Left lung (tissue), 10 donors: Measurements from ENCODE around the gene ANGEL2. TPM values are rescaled to one million over a fixed set of nuclear protein-coding genes. Genes with fewer than 3 reads are reported as not detected.
"Not testable (repeated sequence)": the region's sequence is repeated elsewhere in the genome, so short reads cannot be mapped to it uniquely, and the experiment has no call there.

Source experiments
- ATAC-seq: fragments of 200-7000 bp; cut with Tn5 transposase; one replicate; pipeline ENCODE4 v1.9.1; 2020; ENCODE audit warnings: moderate library complexity
- DNase-seq, 4 donors: peaks; one replicate each; pipeline ENCODE4 v3.0.0-alpha.2; 2013 to 2020
- H3K27ac ChIP-seq, 2 donors: fragments of 200-600 bp; sonication (generic) in 1 of 2; one replicate each; pipeline versions ENCODE4 v1.5.0 to v1.8.0; 2020 to 2021
- H3K27me3 ChIP-seq, 2 donors: fragments of 200-600 bp; sonication (generic) in 1 of 2; one replicate each; pipeline versions ENCODE4 v1.5.0 to v1.8.0; 2020 to 2021
- H3K36me3 ChIP-seq, 2 donors: fragments of 200-600 bp; sonication (generic) in 1 of 2; one replicate each; pipeline versions ENCODE4 v1.5.0 to v1.8.0; 2020 to 2021
- H3K4me1 ChIP-seq, 2 donors: fragments of 200-600 bp; one replicate each; pipeline ENCODE4 v1.8.0; 2021
- H3K4me3 ChIP-seq, 2 donors: fragments of 200-600 bp; sonication (generic) in 1 of 2; one replicate each; pipeline versions ENCODE4 v1.5.0 to v1.8.0; 2020 to 2021; ENCODE audit warnings: mild to moderate bottlenecking in 1 of 2
- H3K9me3 ChIP-seq, 2 donors: fragments of 200-600 bp; sonication (generic) in 1 of 2; one replicate each; pipeline versions ENCODE4 v1.5.0 to v1.8.0; 2020 to 2021
- CTCF ChIP-seq, 2 donors: fragments of 200-600 bp; sonication (generic) in 1 of 2; IDR thresholded peaks; one replicate each; pipeline versions ENCODE4 v1.5.0 to v1.8.0; 2021; ENCODE audit warnings: antibody characterized with exemption in 2 of 2
- intact Hi-C, 2 donors: fragments of 100-400 bp; cut with DNase I; formaldehyde crosslinking; loops; one replicate each; pipeline versions ENCODE4 v1.11.2 to v1.14.2; 2022
- polyA plus RNA-seq, 6 donors: library from polyadenylated mRNA; unstranded; fragments of 120-200 nt; gene quantifications; one replicate each; pipeline ENCODE4 v1.2.1, GENCODE V29; 2013; ENCODE audit not compliant: insufficient read length in 6 of 6
- total RNA-seq, 2 donors: library from RNA; stranded (reverse); fragmentation: NEBNext Ultra II Directional; extraction: Animal tissue kit (Norgen Biotek cat#: 25700); gene quantifications; one replicate each; pipeline ENCODE4 v1.2.1, GENCODE V29; 2021
- donor health status: DM: no; HTN: yes; CAD: no.
- donor health status: DM: no; HTN: no; CAD: no.

The ANGEL2 gene
- total and polyA plus RNA-seq, 8 donors, result 24.0 to 56.9 (median 44.8) TPM

- no peak for DNase-seq
- TF ChIP-seq CTCF (IDR thresholded peaks at IDR 0.05), result no peak
- Histone ChIP-seq H3K4me3 (no peak overlapping the region), H3K27me3 (no peaks in the 10 kb centered on the region), H3K36me3 (no peaks in the 10 kb centered on the region), H3K27ac (no peak overlapping the region), H3K4me1 (no peaks in the 10 kb centered on the region), H3K9me3 (no peaks in the 10 kb centered on the region)
- ATAC-seq, result no peak
- intact Hi-C loops, result no loop called here
These were observed 47.3 kb downstream of the ANGEL2 start for GRCh38 chr1:212968368-212968863.

GRCh38 chr1:212967801-212968200 is 47.9 kb downstream of the ANGEL2 start:
- H3K9me3 ChIP-seq, result no peaks in the 10 kb centered on the region
- DNase-seq, result no peak
- TF ChIP-seq CTCF (IDR thresholded peaks at IDR 0.05), result peak; percentile 12 to 35
- H3K4me1 ChIP-seq, result no peaks in the 10 kb centered on the region
- ATAC-seq, result no peak
- intact Hi-C loops, result no loop called here
- no peak overlapping the region for H3K27ac ChIP-seq
- no peaks in the 10 kb centered on the region for H3K36me3 ChIP-seq
- H3K4me3 ChIP-seq, result no peak overlapping the region
- H3K27me3 ChIP-seq, result no peaks in the 10 kb centered on the region

GRCh38 chr1:212966616-212967015 is 49.1 kb downstream of the ANGEL2 start:
- Histone ChIP-seq H3K9me3 (no peaks in the 10 kb centered on the region), H3K4me3 (no peak overlapping the region), H3K27me3 (no peaks in the 10 kb centered on the region), H3K4me1 (no peaks in the 10 kb centered on the region), H3K36me3 (no peaks in the 10 kb centered on the region), H3K27ac (no peak overlapping the region)
- ATAC-seq, result no peak
- TF ChIP-seq CTCF (IDR thresholded peaks at IDR 0.05), result no peak
- no peak for DNase-seq
- intact Hi-C loops, result no loop called here

- ATAC-seq, H3K27me3 ChIP-seq, H3K4me3 ChIP-seq, H3K9me3 ChIP-seq, intact Hi-C loops, H3K4me1 ChIP-seq, H3K36me3 ChIP-seq, H3K27ac ChIP-seq, DNase-seq: not testable (repeated sequence)
These were observed 50.7 kb downstream of the ANGEL2 start for GRCh38 chr1:212964993-212965392.

GRCh38 chr1:212964102-212964501 is 51.6 kb downstream of the ANGEL2 start:
- H3K36me3 ChIP-seq, result no peaks in the 10 kb centered on the region

More at GRCh38 chr1:212964102-212964501, 51.6 kb downstream of the ANGEL2 start:
- intact Hi-C loops, result no loop called here
- no peak for ATAC-seq
- Histone ChIP-seq H3K27me3 (no peaks in the 10 kb centered on the region), H3K4me1 (no peaks in the 10 kb centered on the region), H3K4me3 (no peak overlapping the region), H3K27ac (no peak overlapping the region), H3K9me3 (no peaks in the 10 kb centered on the region)
- DNase-seq, result no peak
- no peak for TF ChIP-seq CTCF (IDR thresholded peaks at IDR 0.05)
